ENCODE measurements around the gene EDC4. TPM values are rescaled to one million over a fixed set of nuclear protein-coding genes. Genes with fewer than 3 reads are reported as not detected.
A peak's percentile ranks its signal among the peaks of the same experiment; 100 is the strongest.

EDC4 gene
- polyA plus RNA-seq, 2 of the 4 experiments (the other 2 are of a cell fraction), result 21.0 to 54.9 TPM

GRCh38 chr16:67884684-67885083 is 11.8 kb downstream of the EDC4 start, which contains the start of gene NRN1L:
Gene NRN1L (plus strand): TSS chr16:67884885. CDS start chr16:67884904, 19 bp downstream.
- Histone ChIP-seq H3K4me1 (peaks cover 9% of the 10 kb centered on the region; the same call in 1 of the 3 replicates), H3K9me3 (no peaks in the 10 kb centered on the region), H3K4me3 (no peak within 1 kb of the TSS), H3K27ac (peak within 1 kb of the TSS in 1 of 2 experiments; percentile 58; a peak in 4 of 6 replicates), H3K4me2 (no peak within 1 kb of the TSS)
- peak in 1 of 2 experiments; percentile 48; a peak in 3 of 6 replicates for ATAC-seq
- DNase-seq (ENCODE audit: low read depth in 1 of 2, low spot score in 1 of 2), result no peak
- TF ChIP-seq CHD4 (IDR thresholded peaks at IDR 0.05; ENCODE audit: borderline replicate concordance), result no peak
- no peak for TF ChIP-seq PBX3 (IDR thresholded peaks at IDR 0.05)
- TF ChIP-seq HES2 (IDR thresholded peaks at IDR 0.05), result no peak
- no peak for TF ChIP-seq EHF (CRISPR knock-in tag; IDR thresholded peaks at IDR 0.05)
- TF ChIP-seq REST (IDR thresholded peaks at IDR 0.05), result no peak
- TF ChIP-seq CBX2 (IDR thresholded peaks at IDR 0.05; ENCODE audit: borderline replicate concordance, low read depth), result no peak
- no peak for TF ChIP-seq ATOH8 (CRISPR knock-in tag; IDR thresholded peaks at IDR 0.05; ENCODE audit: low read depth)
- TF ChIP-seq RNF2 (IDR thresholded peaks at IDR 0.05; ENCODE audit: borderline replicate concordance, low read depth), result no peak
- no peak for TF ChIP-seq HOXB13 (CRISPR knock-in tag; IDR thresholded peaks at IDR 0.05; ENCODE audit: low read depth)
- TF ChIP-seq CBX8 (IDR thresholded peaks at IDR 0.05), result no peak
- TF ChIP-seq CTCF (IDR thresholded peaks at IDR 0.05), result no peak
- TF ChIP-seq FOSB (CRISPR knock-in tag; IDR thresholded peaks at IDR 0.05), result no peak
- no peak for TF ChIP-seq POLR2A (IDR thresholded peaks at IDR 0.05; ENCODE audit: low read length)
- TF ChIP-seq KDM1A (IDR thresholded peaks at IDR 0.05; ENCODE audit: low read depth), result no peak
- TF ChIP-seq ZSCAN20 (CRISPR knock-in tag; IDR thresholded peaks at IDR 0.05), result no peak
- no peak for TF ChIP-seq ZNF302 (CRISPR knock-in tag; IDR thresholded peaks at IDR 0.05)
- no peak for TF ChIP-seq NR3C1 (IDR thresholded peaks at IDR 0.05)
- POLR2A ChIA-PET, result interaction anchor here (1.8 kb wide), 1 partner anchor 9 kb away, joined by 8 read pairs; the partner anchor contains the start of gene PSKH1
- FAIRE-seq, result no peak
- 86% methylated on average over 17 of the region's 22 CpGs for WGBS (ENCODE audit: missing lambda C conversion rate)
- CTCF ChIA-PET, result interaction anchor here (0.8 to 17.4 kb wide), 21 partner anchors 8 to 212 kb away, joined by 3 to 370 read pairs (median 11); partner anchors contain the start of genes CTRL, EDC4, PSKH1 and PSMB10

- no peak overlapping the region for H3K4me2 ChIP-seq
- no peak overlapping the region for H3K4me3 ChIP-seq
- ATAC-seq (no peak), FAIRE-seq (no peak), DNase-seq (ENCODE audit: low read depth in 1 of 2, low spot score in 1 of 2) (no peak)
- TF ChIP-seq USF2 (IDR thresholded peaks at IDR 0.05), result no peak
- no peaks in the 10 kb centered on the region for H3K9me3 ChIP-seq
- WGBS (ENCODE audit: missing lambda C conversion rate), result 94% methylated on average over 10 of the region's 12 CpGs
- H3K27ac ChIP-seq, result peak overlapping the region in 1 of 2 experiments; percentile 58; a peak in 4 of 6 replicates
- ChIA-PET CTCF (interaction anchor here (0.9 to 17.4 kb wide), 10 partner anchors 11 to 365 kb away, joined by 3 to 370 read pairs (median 4); partner anchors contain the start of genes CTRL, EDC4 and PSMB10), POLR2A (no interaction called here)
- H3K4me1 ChIP-seq, result peaks cover 9% of the 10 kb centered on the region; the same call in 1 of the 3 replicates
These were observed 12.7 kb downstream of the EDC4 start for GRCh38 chr16:67885545-67885944.

Data from A549 (cell line).